Neuronal stem cell (in vitro differentiated cells): ENCODE measurements around the gene SEPSECS.

ENCODE experiments used
- DNase-seq: peaks from one replicate; pipeline ENCODE4 v3.0.0-alpha.2; 2013; ENCODE audit warnings: low spot score
- H2AFZ ChIP-seq: one replicate; pipeline ENCODE4 v1.6.1; 2013; ENCODE audit warnings: mild to moderate bottlenecking, low read length, inconsistent platforms
- H2AK5ac ChIP-seq: 2 replicates; pipeline ENCODE4 v1.6.1; 2013; ENCODE audit warnings: low read depth, mild to moderate bottlenecking, inconsistent platforms, low read length, moderate library complexity, mixed read lengths
- H2BK120ac ChIP-seq: 2 replicates; pipeline ENCODE4 v1.6.1; 2013; ENCODE audit warnings: low read depth, mild to moderate bottlenecking, inconsistent platforms, low read length, moderate library complexity, mixed read lengths
- H2BK12ac ChIP-seq: one replicate; pipeline ENCODE4 v1.6.1; 2013; ENCODE audit warnings: low read length, inconsistent platforms
- H2BK15ac ChIP-seq: 2 replicates; pipeline ENCODE4 v1.6.1; 2013; ENCODE audit warnings: mild to moderate bottlenecking, low read length, inconsistent platforms, mixed read lengths
- H2BK5ac ChIP-seq: one replicate; pipeline ENCODE4 v1.6.1; 2013; ENCODE audit warnings: inconsistent platforms, mild to moderate bottlenecking, low read length, moderate library complexity
- H3K14ac ChIP-seq: one replicate; pipeline ENCODE4 v1.6.1; 2013; ENCODE audit warnings: low read length, inconsistent platforms
- H3K18ac ChIP-seq: 2 replicates; pipeline ENCODE4 v1.6.1; 2013; ENCODE audit warnings: low read length, inconsistent platforms
- H3K23ac ChIP-seq: 2 replicates; pipeline ENCODE4 v1.6.1; 2013; ENCODE audit warnings: low read depth, mild to moderate bottlenecking, mixed read lengths, low read length, inconsistent platforms; ENCODE audit not compliant: poor library complexity
- H3K27ac ChIP-seq: replicated peaks from 3 replicates; pipeline ENCODE4 v1.5.1; 2013; ENCODE audit warnings: low read length, inconsistent platforms
- H3K27me3 ChIP-seq, 3 experiments: 2 replicates each; pipeline ENCODE4 v1.6.1; 2013; ENCODE audit warnings: low read length in 3 of 3, mild to moderate bottlenecking in 2 of 3, inconsistent platforms in 1 of 3, low read depth in 1 of 3, mixed read lengths in 1 of 3, moderate library complexity in 1 of 3; ENCODE audit not compliant: control insufficient read depth in 3 of 3, insufficient read depth in 3 of 3
- H3K36me3 ChIP-seq, 2 donors: replicated peaks in 1 of 2; 2 replicates each; pipeline ENCODE4 v1.6.1; 2013; ENCODE audit warnings: low read length in 2 of 2; ENCODE audit not compliant: control insufficient read depth in 2 of 2, insufficient read depth in 2 of 2
- H3K4ac ChIP-seq: 2 replicates; pipeline ENCODE4 v1.6.1; 2013; ENCODE audit warnings: inconsistent platforms, mild to moderate bottlenecking, low read length, moderate library complexity
- H3K4me1 ChIP-seq, 2 donors: 1 replicate in 1 of 2; 2 replicates in 1 of 2; pipeline ENCODE4 v1.6.1; 2013; ENCODE audit warnings: low read length in 2 of 2, low read depth in 1 of 2; ENCODE audit not compliant: control insufficient read depth in 2 of 2, insufficient read depth in 1 of 2
- H3K4me2 ChIP-seq: one replicate; pipeline ENCODE4 v1.6.1; 2013; ENCODE audit warnings: mild to moderate bottlenecking, low read length, inconsistent platforms; ENCODE audit not compliant: insufficient read depth, poor library complexity, severe bottlenecking
- H3K4me3 ChIP-seq, 2 donors: 2 replicates each; pipeline ENCODE4 v1.5.1; 2013; ENCODE audit warnings: low read length in 2 of 2, mild to moderate bottlenecking in 2 of 2, inconsistent platforms in 1 of 2, moderate library complexity in 1 of 2
- H3K79me1 ChIP-seq: one replicate; pipeline ENCODE4 v1.6.1; 2013; ENCODE audit warnings: low read depth, mild to moderate bottlenecking, inconsistent platforms, low read length, moderate library complexity
- H3K9ac ChIP-seq: one replicate; pipeline ENCODE4 v1.6.1; 2013; ENCODE audit warnings: mild to moderate bottlenecking, low read depth, low read length, inconsistent platforms; ENCODE audit not compliant: poor library complexity
- H3K9me3 ChIP-seq, 2 donors: replicated peaks in 1 of 2; 2 replicates each; pipeline versions ENCODE3 to v1.6.1; 2013; ENCODE audit warnings: low read length in 2 of 2, mild to moderate bottlenecking in 2 of 2, inconsistent platforms in 1 of 2, low read depth in 1 of 2, mixed read lengths in 1 of 2, moderate library complexity in 1 of 2; ENCODE audit not compliant: control insufficient read depth in 2 of 2, insufficient read depth in 1 of 2
- H4K8ac ChIP-seq: one replicate; pipeline ENCODE4 v1.6.1; 2013; ENCODE audit warnings: low read depth, mild to moderate bottlenecking, inconsistent platforms, low read length, moderate library complexity
- H4K91ac ChIP-seq: one replicate; pipeline ENCODE4 v1.6.1; 2013; ENCODE audit warnings: low read length, low read depth, mild to moderate bottlenecking, inconsistent platforms; ENCODE audit not compliant: poor library complexity
- WGBS, 2 donors: extraction: QIAGEN DNeasy Blood & Tissue Kit; methylation state at CpG; one replicate each; pipeline ENCODE4 v1.1.7; 2013; ENCODE audit warnings: missing lambda C conversion rate in 2 of 2, mixed read lengths in 1 of 2; ENCODE audit not compliant: insufficient read length in 2 of 2, insufficient replicate concordance in 1 of 2; ENCODE audit errors: extremely low coverage in 2 of 2; 5-methylcytosine and 5-hydroxymethylcytosine counted together

Gene SEPSECS

DNA sequence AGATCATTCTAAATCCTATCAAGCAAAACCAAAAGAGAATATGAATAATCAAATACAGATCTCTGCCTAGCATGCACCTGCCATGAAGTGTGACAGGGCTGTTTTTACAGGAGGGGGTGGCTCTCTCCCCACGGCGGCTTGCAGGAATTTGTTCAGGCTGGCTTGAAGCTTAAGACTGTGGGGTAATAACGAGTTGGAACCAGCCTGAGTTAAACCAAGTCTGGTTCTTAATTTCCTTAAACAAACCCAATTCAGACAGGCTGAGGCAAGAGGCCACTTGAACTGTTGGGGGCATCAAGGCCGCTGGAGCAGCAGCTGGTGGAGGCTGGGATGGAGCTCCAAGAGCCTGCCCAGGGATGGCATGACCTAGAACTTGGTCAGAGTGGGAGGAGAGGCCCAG is 84.4 kb downstream of the SEPSECS start:
- Histone ChIP-seq H3K9ac (no peak overlapping the region), H3K79me1 (no peaks in the 10 kb centered on the region), H3K27ac (no peak overlapping the region), H3K18ac (no peak overlapping the region), H2BK120ac (no peak overlapping the region), H3K27me3 (no peaks in the 10 kb centered on the region), H3K36me3 (no peaks in the 10 kb centered on the region), H3K4me3 (no peak overlapping the region), H3K4ac (no peak overlapping the region), H3K4me2 (no peak overlapping the region), H4K8ac (no peak overlapping the region), H2BK5ac (no peak overlapping the region), H2BK15ac (no peak overlapping the region), H3K4me1 (no peaks in the 10 kb centered on the region), H4K91ac (no peak overlapping the region), H3K9me3 (peaks cover 0 to 1% of the 10 kb centered on the region in 2 donors), H2AK5ac (no peak overlapping the region), H2BK12ac (no peak overlapping the region), H3K23ac (no peak overlapping the region), H2AFZ (peak overlapping the region; percentile 24), H3K14ac (no peak overlapping the region)
- no peak for DNase-seq
- WGBS, 2 donors: no CpG with 5 or more reads among the region's 4 CpGs

DNA sequence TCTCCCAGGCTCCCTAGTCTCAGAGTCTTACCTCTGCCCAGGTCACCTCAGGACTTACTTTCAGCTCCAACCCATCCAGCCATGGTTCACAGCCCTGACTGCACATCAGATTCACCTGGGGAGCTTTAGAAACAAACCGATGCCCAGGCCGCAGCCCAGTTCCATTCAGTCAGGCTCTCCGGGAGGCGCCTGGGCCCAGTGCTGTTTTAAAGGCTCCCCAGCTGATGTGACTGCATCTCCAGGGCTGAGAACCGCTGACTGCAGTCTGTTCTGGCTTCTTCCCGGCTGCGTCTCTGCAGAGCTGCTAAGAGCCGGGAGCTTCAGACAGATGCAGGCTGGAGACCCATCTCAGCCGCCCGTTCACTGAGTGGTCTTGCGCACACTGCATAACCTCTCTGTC is 85.1 kb downstream of the SEPSECS start:
- Histone ChIP-seq H3K23ac (no peak overlapping the region), H2BK15ac (no peak overlapping the region), H3K14ac (no peak overlapping the region), H3K79me1 (no peaks in the 10 kb centered on the region), H2AFZ (peak overlapping the region; percentile 24), H3K27me3 (no peaks in the 10 kb centered on the region), H4K91ac (no peak overlapping the region), H2AK5ac (no peak overlapping the region), H4K8ac (no peak overlapping the region), H3K18ac (peak overlapping the region; percentile 49), H3K9ac (no peak overlapping the region), H3K9me3 (peaks cover 0 to 1% of the 10 kb centered on the region in 2 donors), H2BK120ac (no peak overlapping the region), H3K27ac (no peak overlapping the region), H3K4ac (no peak overlapping the region), H3K36me3 (no peaks in the 10 kb centered on the region), H3K4me1 (no peaks in the 10 kb centered on the region), H2BK12ac (no peak overlapping the region), H3K4me3 (no peak overlapping the region), H3K4me2 (no peak overlapping the region), H2BK5ac (no peak overlapping the region)
- DNase-seq: no peak
- WGBS, 2 donors: no CpG with 5 or more reads among the region's 11 CpGs

DNA sequence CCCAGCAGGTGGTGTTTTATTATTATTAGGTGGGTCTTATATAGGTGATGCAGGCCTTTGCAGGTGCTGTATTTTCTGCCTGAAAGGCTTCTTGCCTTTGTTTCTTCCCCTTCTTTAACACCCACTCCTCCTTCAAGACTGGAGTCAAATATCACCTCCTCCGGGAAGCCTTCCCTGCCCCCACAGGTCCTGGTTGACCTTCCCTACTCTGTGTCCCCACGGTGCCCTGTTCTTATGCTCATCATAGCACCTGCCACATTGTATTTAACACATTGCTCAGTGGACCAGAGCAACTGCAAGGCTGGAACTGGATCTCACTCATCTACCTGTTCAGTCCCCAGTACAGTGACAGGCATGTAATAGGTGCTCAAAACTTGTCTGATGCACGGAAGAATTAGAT is 89.7 kb downstream of the SEPSECS start:
- DNase-seq: no peak
- Histone ChIP-seq H3K14ac (no peak overlapping the region), H2BK15ac (no peak overlapping the region), H4K8ac (no peak overlapping the region), H3K4me2 (no peak overlapping the region), H4K91ac (no peak overlapping the region), H2BK12ac (no peak overlapping the region), H3K27ac (no peak overlapping the region), H2AK5ac (no peak overlapping the region), H3K4ac (no peak overlapping the region), H3K18ac (no peak overlapping the region), H3K23ac (no peak overlapping the region), H3K27me3 (no peaks in the 10 kb centered on the region), H3K4me3 (no peak overlapping the region), H3K9me3 (peaks cover 0 to 1% of the 10 kb centered on the region in 2 donors), H2BK120ac (no peak overlapping the region), H3K79me1 (no peaks in the 10 kb centered on the region), H2BK5ac (no peak overlapping the region), H3K4me1 (no peaks in the 10 kb centered on the region), H3K36me3 (no peaks in the 10 kb centered on the region), H3K9ac (no peak overlapping the region), H2AFZ (no peak overlapping the region)
- WGBS, 2 donors: no CpG with 5 or more reads among the region's 3 CpGs
